NCI-H1092 (cell line): ENCODE results near the gene ME3.
"Not testable (repeated sequence)": the region's sequence is repeated elsewhere in the genome, so short reads cannot be mapped to it uniquely, and the experiment has no call there.

Experiments used
- DNase-seq: peaks from one replicate; lab custom pipeline; 2025; lab: John Stamatoyannopoulos, UW

Gene ME3

GRCh38 chr11:86663761-86664160 is 8.7 kb downstream of the ME3 start:
- no peak for DNase-seq

- DNase-seq = no peak
Observed at GRCh38 chr11:86663291-86663690, 9.1 kb downstream of the ME3 start.

- DNase-seq = no peak
Observed at GRCh38 chr11:86660736-86661135, 11.7 kb downstream of the ME3 start.

GRCh38 chr11:86660088-86660487 is 12.3 kb downstream of the ME3 start:
- no peak for DNase-seq

- no peak for DNase-seq
Observed at GRCh38 chr11:86658534-86658933, 13.9 kb downstream of the ME3 start.

GRCh38 chr11:86645212-86645611 is 27.2 kb downstream of the ME3 start:
- not testable (repeated sequence) for DNase-seq

GRCh38 chr11:86644291-86644690 is 28.1 kb downstream of the ME3 start:
- DNase-seq = no peak

- no peak for DNase-seq
Observed at GRCh38 chr11:86641537-86642261, 30.7 kb downstream of the ME3 start.

- DNase-seq = no peak
Observed at GRCh38 chr11:86639137-86639536, 33.3 kb downstream of the ME3 start.

- DNase-seq = no peak
Observed at GRCh38 chr11:86638673-86639072, 33.7 kb downstream of the ME3 start.

GRCh38 chr11:86637988-86638387 is 34.4 kb downstream of the ME3 start:
- no peak for DNase-seq

GRCh38 chr11:86636275-86636674 is 36.1 kb downstream of the ME3 start:
- no peak for DNase-seq

GRCh38 chr11:86632499-86633269 is 39.7 kb downstream of the ME3 start:
- DNase-seq = no peak

GRCh38 chr11:86630229-86630981 is 42.0 kb downstream of the ME3 start:
- DNase-seq = no peak

- no peak for DNase-seq
Observed at GRCh38 chr11:86629045-86629706, 43.2 kb downstream of the ME3 start.

- DNase-seq = no peak
Observed at GRCh38 chr11:86627776-86628455, 44.5 kb downstream of the ME3 start.

GRCh38 chr11:86625981-86626380 is 46.4 kb downstream of the ME3 start:
- DNase-seq = no peak

- DNase-seq = no peak
Observed at GRCh38 chr11:86625544-86625943, 46.9 kb downstream of the ME3 start.

GRCh38 chr11:86624366-86624765 is 48.0 kb downstream of the ME3 start:
- DNase-seq = no peak

- DNase-seq = no peak
Observed at GRCh38 chr11:86623736-86624135, 48.7 kb downstream of the ME3 start.

GRCh38 chr11:86623041-86623621 is 49.3 kb downstream of the ME3 start:
- DNase-seq = no peak
